Kidney (tissue), 14 donors: ENCODE data around the gene CD151. TPM values are rescaled to one million over a fixed set of nuclear protein-coding genes. Genes with fewer than 3 reads are reported as not detected.

Source experiments
- DNase-seq, 5 donors: peaks; one replicate each; pipeline ENCODE4 v3.0.0-alpha.2; 2013 to 2020
- FAIRE-seq: peaks from 2 replicates; lab custom pipeline; 2012; peaks lifted over from hg19 to GRCh38; lab: Jason Lieb, UNC
- H3K27ac ChIP-seq, 2 donors: one replicate each; pipeline ENCODE4 v1.7.0; 2013; ENCODE audit warnings: low read depth in 2 of 2, low read length in 2 of 2, inconsistent platforms in 1 of 2
- H3K27me3 ChIP-seq: one replicate; pipeline ENCODE4 v1.7.1; 2013; ENCODE audit warnings: low read length, inconsistent platforms; ENCODE audit not compliant: control insufficient read depth, insufficient read depth
- H3K36me3 ChIP-seq, 3 donors: one replicate each; pipeline versions ENCODE4 v1.7.0 to v1.7.1; 2013; ENCODE audit warnings: low read length in 3 of 3, control low read depth in 1 of 3, inconsistent platforms in 1 of 3; ENCODE audit not compliant: insufficient read depth in 3 of 3, control insufficient read depth in 2 of 3
- H3K4me1 ChIP-seq, 3 donors: one replicate each; pipeline versions ENCODE4 v1.7.0 to v1.7.1; 2013; ENCODE audit warnings: low read length in 3 of 3, inconsistent platforms in 1 of 3, low read depth in 1 of 3; ENCODE audit not compliant: control insufficient read depth in 2 of 3, insufficient read depth in 2 of 3
- H3K4me3 ChIP-seq, 3 donors: one replicate each; pipeline versions ENCODE4 v1.7.0 to v1.8.1; 2013; ENCODE audit warnings: low read length in 3 of 3, control low read depth in 1 of 3, inconsistent platforms in 1 of 3
- H3K9ac ChIP-seq, 3 donors: one replicate each; pipeline versions ENCODE4 v1.7.0 to v1.7.1; 2013; ENCODE audit warnings: low read length in 3 of 3, control low read depth in 1 of 3, inconsistent platforms in 1 of 3
- H3K9me3 ChIP-seq, 3 donors: one replicate each; pipeline versions ENCODE4 v1.7.0 to v1.7.1; 2013; ENCODE audit warnings: low read length in 3 of 3, control low read depth in 1 of 3, inconsistent platforms in 1 of 3; ENCODE audit not compliant: control insufficient read depth in 2 of 3, insufficient read depth in 1 of 3
- intact Hi-C: fragments of 100-400 bp; cut with DNase I; formaldehyde crosslinking; loops from one replicate; pipeline ENCODE4 v1.11.1; 2022
- polyA plus RNA-seq: library from polyadenylated mRNA; stranded (reverse); fragments of 350-450 nt; fragmentation: Illumina TruSeq; extraction: RNeasy Lipid Tissue Mini Kit (QIAGEN cat#74804); gene quantifications from one replicate; pipeline ENCODE4 v1.2.3, GENCODE V29; 2014; ENCODE audit warnings: low read depth, low replicate concordance; ENCODE audit not compliant: insufficient read depth
- total RNA-seq: library from RNA; stranded (reverse); fragmentation: NEBNext Ultra II Directional; extraction: Animal tissue kit (Norgen Biotek cat#: 25700); gene quantifications from one replicate; pipeline ENCODE4 v1.2.1, GENCODE V29; 2021
- TF ChIP-seq, protein P1 (sequence below): IDR thresholded peaks from 3 replicates; pipeline ENCODE4 v1.5.1; 2012; ENCODE audit warnings: mild to moderate bottlenecking, moderate library complexity, borderline replicate concordance; ENCODE audit not compliant: insufficient read depth; ENCODE audit errors: extremely low read depth
- donor health status: control.
- donor health status: control.
- donor health status: control.
- donor health status: control.
- donor health status: control.
- donor health status: DM: yes; HTN: yes; CAD: no.
- donor health status: Normal renal cell carcinoma (clear cell type).

The CD151 gene
- total and polyA plus RNA-seq, 2 donors from 2014 or later, result 379 to 476 TPM

DNA sequence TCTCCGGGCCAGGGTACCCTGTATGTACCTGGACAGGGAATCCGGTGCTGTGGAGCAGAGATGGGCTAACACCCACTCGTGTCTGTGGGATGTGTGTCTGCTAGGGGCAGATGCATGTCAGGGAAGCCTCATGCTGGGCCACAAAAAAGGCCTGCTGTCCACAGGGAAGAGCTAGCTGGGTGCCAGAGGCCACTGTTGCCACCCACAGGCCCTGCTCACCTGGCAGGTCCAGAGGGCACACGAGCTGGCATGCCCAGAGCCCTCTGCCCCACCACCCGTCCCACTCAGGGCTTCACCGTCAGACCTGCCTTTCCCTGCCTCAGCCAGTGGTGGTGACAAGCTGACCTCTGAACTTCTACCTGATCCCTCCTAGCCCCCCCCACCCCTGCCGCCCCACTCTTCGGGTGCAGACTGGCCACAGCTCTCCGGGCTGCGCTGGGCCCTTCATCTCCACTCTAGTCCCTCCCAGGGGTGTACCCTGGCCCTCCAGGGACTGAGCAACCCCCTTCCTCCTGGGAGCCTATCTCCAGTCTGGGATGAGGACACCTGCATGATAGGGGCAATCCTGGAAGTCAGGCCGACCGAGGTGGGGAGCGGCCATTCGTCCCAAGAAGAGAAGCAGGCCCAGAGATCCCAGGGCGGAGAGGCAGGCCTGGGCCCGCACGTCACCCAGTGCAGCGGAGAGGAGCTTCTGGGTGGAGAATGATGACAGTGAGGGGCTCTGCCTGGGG, 36.0 kb upstream of the CD151 start:
- DNase-seq (peak in 1 of 5 donors; percentile 81), FAIRE-seq (no peak)
- peaks cover 0 to 22% (median 8%) of the 10 kb centered on the region in 3 donors for H3K4me1 ChIP-seq
- no peaks in the 10 kb centered on the region for H3K9me3 ChIP-seq
- TF ChIP-seq, protein P1, sequence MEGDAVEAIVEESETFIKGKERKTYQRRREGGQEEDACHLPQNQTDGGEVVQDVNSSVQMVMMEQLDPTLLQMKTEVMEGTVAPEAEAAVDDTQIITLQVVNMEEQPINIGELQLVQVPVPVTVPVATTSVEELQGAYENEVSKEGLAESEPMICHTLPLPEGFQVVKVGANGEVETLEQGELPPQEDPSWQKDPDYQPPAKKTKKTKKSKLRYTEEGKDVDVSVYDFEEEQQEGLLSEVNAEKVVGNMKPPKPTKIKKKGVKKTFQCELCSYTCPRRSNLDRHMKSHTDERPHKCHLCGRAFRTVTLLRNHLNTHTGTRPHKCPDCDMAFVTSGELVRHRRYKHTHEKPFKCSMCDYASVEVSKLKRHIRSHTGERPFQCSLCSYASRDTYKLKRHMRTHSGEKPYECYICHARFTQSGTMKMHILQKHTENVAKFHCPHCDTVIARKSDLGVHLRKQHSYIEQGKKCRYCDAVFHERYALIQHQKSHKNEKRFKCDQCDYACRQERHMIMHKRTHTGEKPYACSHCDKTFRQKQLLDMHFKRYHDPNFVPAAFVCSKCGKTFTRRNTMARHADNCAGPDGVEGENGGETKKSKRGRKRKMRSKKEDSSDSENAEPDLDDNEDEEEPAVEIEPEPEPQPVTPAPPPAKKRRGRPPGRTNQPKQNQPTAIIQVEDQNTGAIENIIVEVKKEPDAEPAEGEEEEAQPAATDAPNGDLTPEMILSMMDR, result no peak
- peak overlapping the region in 2 of 3 donors; percentile 70 to 85 for H3K9ac ChIP-seq
- H3K27ac ChIP-seq, result peak overlapping the region; percentile 29 to 80
- intact Hi-C loops, result no loop called here
- H3K36me3 ChIP-seq, result no peaks in the 10 kb centered on the region
- peak overlapping the region; percentile 58 to 79 (median 73) for H3K4me3 ChIP-seq
- no peaks in the 10 kb centered on the region for H3K27me3 ChIP-seq

DNA sequence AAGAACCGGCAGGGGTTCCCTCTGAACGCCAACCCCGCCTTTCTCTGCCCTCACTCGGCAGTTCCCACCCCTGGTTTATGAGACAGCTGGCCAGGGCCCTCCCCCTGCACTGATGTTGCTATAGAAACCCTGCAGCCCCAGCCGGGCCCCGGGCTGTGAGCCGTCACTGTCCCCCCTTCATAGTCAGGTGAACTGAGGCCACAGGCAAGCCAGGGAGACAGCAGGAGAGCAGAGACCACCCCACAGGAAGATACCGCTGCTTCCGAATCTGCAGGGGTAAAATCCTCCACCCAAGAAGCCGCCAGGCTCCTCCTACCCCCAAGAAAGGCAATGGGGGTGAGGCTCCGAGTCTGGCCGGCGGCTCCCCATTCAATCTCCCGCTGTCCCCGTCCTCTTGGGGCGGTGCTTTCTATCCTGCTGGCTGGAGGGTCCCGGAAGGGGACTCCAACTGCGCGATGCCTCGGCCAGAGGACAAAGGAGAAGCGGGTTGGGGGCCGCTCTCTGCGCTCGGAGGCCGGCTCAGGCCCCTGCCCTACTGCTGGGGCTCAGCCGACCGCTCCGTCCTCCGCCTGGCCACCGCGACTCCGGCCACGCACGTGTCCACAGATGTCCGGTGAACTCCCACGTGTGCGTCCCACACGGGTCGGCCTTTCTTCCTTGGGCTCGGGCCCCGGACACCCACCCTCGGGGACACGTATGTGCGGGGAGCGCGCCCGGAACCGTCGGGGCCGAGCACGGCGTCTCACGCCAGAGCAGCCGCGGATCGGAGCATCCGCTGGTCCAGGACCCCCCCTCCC, 35.3 kb upstream of the CD151 start:
- TF ChIP-seq, protein P1, result no peak
- Histone ChIP-seq H3K4me3 (peak overlapping the region; percentile 47 to 79 (median 73)), H3K27me3 (no peaks in the 10 kb centered on the region), H3K9ac (peak overlapping the region in 2 of 3 donors; percentile 32 to 70), H3K27ac (peak overlapping the region; percentile 54 to 80), H3K9me3 (no peaks in the 10 kb centered on the region), H3K36me3 (no peaks in the 10 kb centered on the region), H3K4me1 (peaks cover 0 to 22% (median 8%) of the 10 kb centered on the region in 3 donors)
- DNase-seq (peak; percentile 89 to 93 (median 91)), FAIRE-seq (no peak)
- intact Hi-C loops, result no loop called here

DNA sequence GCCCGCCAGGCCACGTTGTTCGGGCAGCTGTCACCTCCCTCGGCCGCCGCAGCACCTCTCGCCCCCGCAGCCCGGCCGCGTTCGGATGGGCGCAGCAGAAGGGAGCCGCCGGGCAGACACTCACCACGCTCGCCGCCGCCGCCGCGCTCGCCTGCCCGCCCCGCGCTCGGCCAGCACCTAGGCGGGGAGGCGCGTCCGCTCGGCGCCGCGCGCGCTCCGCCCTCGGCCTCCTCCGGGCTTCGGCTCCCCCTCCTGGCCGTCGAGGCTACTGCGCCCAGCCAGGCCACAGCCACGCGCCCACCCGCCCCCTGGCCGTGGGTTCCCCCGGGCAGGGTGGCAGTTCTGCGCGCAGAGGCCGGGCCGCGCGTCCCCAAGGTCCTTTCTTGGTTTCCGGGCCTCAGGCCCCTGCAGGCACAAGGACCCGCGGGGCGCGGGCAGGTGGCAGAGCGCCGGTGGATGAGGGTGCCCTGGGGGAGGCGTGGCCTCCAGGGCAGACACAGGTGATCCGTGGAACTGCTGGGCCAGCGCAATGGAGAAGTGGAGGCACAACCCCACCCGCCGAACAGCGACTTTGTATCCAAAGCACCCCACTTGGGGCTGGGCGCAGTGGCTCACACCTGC, 34.5 kb upstream of the CD151 start, which contains the start of gene SLC25A22:
Gene SLC25A22 (minus strand): TSS at position 189 of the 621 bp plus-strand sequence. CDS start 3,275 bp downstream, outside the sequence.
- Histone ChIP-seq H3K9ac (peak within 1 kb of the TSS in 2 of 3 donors; percentile 32 to 70), H3K27me3 (no peaks in the 10 kb centered on the region), H3K36me3 (no peaks in the 10 kb centered on the region), H3K4me3 (peak within 1 kb of the TSS; percentile 47 to 79 (median 73)), H3K4me1 (peaks cover 0 to 22% (median 8%) of the 10 kb centered on the region in 3 donors), H3K9me3 (no peaks in the 10 kb centered on the region), H3K27ac (peak within 1 kb of the TSS; percentile 54 to 80)
- FAIRE-seq (no peak), DNase-seq (peak; percentile 84 to 92 (median 88))
- TF ChIP-seq, protein P1, result peak; percentile 80
- intact Hi-C loops, result no loop called here
